Gastroesophageal sphincter (tissue), 4 donors: ENCODE measurements around the gene INAFM1. TPM values are rescaled to one million over a fixed set of nuclear protein-coding genes. Genes with fewer than 3 reads are reported as not detected.
"Not testable (repeated sequence)": the region's sequence is repeated elsewhere in the genome, so short reads cannot be mapped to it uniquely, and the experiment has no call there.

Source experiments
- ATAC-seq: fragments of 150-250 bp; one replicate; pipeline ENCODE4 v1.9.1; 2016; ENCODE audit warnings: mild to moderate bottlenecking, moderate library complexity
- H3K27ac ChIP-seq, 4 donors: fragments of 200-600 bp; sonication (generic) in 3 of 4; 1 replicate in 3 of 4; 2 replicates in 1 of 4; pipeline ENCODE4 v1.5.1; 2016 to 2019
- H3K27me3 ChIP-seq: fragments of 200-600 bp; sonication (generic); one replicate; pipeline ENCODE4 v1.5.1; 2019
- H3K36me3 ChIP-seq, 2 donors: fragments of 200-600 bp; sonication (generic); one replicate each; pipeline ENCODE4 v1.5.1; 2019; ENCODE audit warnings: control low read depth in 1 of 2
- H3K4me1 ChIP-seq, 3 donors: fragments of 200-600 bp; sonication (generic); 1 replicate in 2 of 3; 2 replicates in 1 of 3; pipeline ENCODE4 v1.5.1; 2016 to 2019; ENCODE audit warnings: control low read depth in 2 of 3
- H3K4me3 ChIP-seq, 2 donors: fragments of 200-600 bp; sonication (generic); one replicate each; pipeline ENCODE4 v1.5.1; 2019; ENCODE audit warnings: mild to moderate bottlenecking in 1 of 2, moderate library complexity in 1 of 2
- H3K9me3 ChIP-seq, 3 donors: fragments of 200-600 bp; sonication (generic); one replicate each; pipeline ENCODE4 v1.5.1; 2017 to 2019; ENCODE audit warnings: control low read depth in 2 of 3
- CTCF ChIP-seq, 4 experiments: fragments of 200-600 bp in 2 of 4; fragments of 450-650 bp in 2 of 4; sonication (generic) in 1 of 4; IDR thresholded peaks; one replicate each; pipeline ENCODE4 v1.5.1; 2017 to 2019; ENCODE audit warnings: antibody characterized with exemption in 4 of 4, mild to moderate bottlenecking in 2 of 4, moderate library complexity in 2 of 4
- EP300 ChIP-seq: sonication (generic); formaldehyde crosslinking; IDR thresholded peaks from one replicate; pipeline ENCODE4 v1.6.1; 2017; ENCODE audit warnings: antibody characterized with exemption, mild to moderate bottlenecking
- POLR2A ChIP-seq, 2 donors: fragments of 450-650 bp; IDR thresholded peaks; one replicate each; pipeline ENCODE4 v1.6.1; 2017; ENCODE audit warnings: antibody characterized with exemption in 2 of 2, mild to moderate bottlenecking in 2 of 2, moderate library complexity in 1 of 2
- POLR2AphosphoS5 ChIP-seq: sonication (generic); formaldehyde crosslinking; IDR thresholded peaks from one replicate; pipeline ENCODE4 v1.6.1; 2017; ENCODE audit warnings: antibody characterized with exemption
- WGBS, 2 donors: methylation state at CpG; one replicate each; pipeline ENCODE4 v1.1.5; 2018; ENCODE audit warnings: low coverage in 1 of 2; 5-methylcytosine and 5-hydroxymethylcytosine counted together
- total RNA-seq, 4 donors: library from RNA; depleted of rRNA; stranded (reverse); fragments of >200 nt; gene quantifications; one replicate each; pipeline ENCODE4 v1.1.0, GENCODE V29; 2016

The INAFM1 gene
- total RNA-seq, 4 donors from 2014 or later: 5.0 to 14.7 (median 11.7) TPM

- no peaks in the 10 kb centered on the region for H3K36me3 ChIP-seq
- peak; percentile 93 for ATAC-seq
- peak overlapping the region; percentile 71 to 89 (median 84) for H3K27ac ChIP-seq
- H3K4me1 ChIP-seq: peaks cover 0 to 63% (median 31%) of the 10 kb centered on the region in 3 donors
- 2 to 8% methylated on average over 5 to 15 of the region's 46 CpGs for WGBS, 2 donors
- TF ChIP-seq POLR2AphosphoS5: peak; percentile 81
- TF ChIP-seq CTCF (IDR thresholded peaks at IDR 0.05): peak in 3 of 4 experiments; percentile 99 to 100 (median 99)
- peak; percentile 27 to 33 for TF ChIP-seq POLR2A (IDR thresholded peaks at IDR 0.05)
- TF ChIP-seq EP300: no peak
- no peaks in the 10 kb centered on the region for H3K9me3 ChIP-seq
- H3K4me3 ChIP-seq: peak overlapping the region; percentile 20 to 46
- H3K27me3 ChIP-seq: no peaks in the 10 kb centered on the region
These were observed 30.7 kb upstream of the INAFM1 start for GRCh38 chr19:47243776-47244547.

GRCh38 chr19:47247308-47247990 lies 27.2 kb upstream of the INAFM1 start:
- peak in 3 of 4 experiments; percentile 91 to 93 (median 91) for TF ChIP-seq CTCF (IDR thresholded peaks at IDR 0.05)
- no peak for TF ChIP-seq POLR2AphosphoS5

GRCh38 chr19:47253016-47253415 lies 21.7 kb upstream of the INAFM1 start:
- H3K4me3 ChIP-seq, H3K27me3 ChIP-seq, H3K27ac ChIP-seq, H3K36me3 ChIP-seq, ATAC-seq, H3K9me3 ChIP-seq: not testable (repeated sequence)
- H3K4me1 ChIP-seq: peaks cover under 1 to 19% (median 3%) of the 10 kb centered on the region in 3 donors
- 75 to 77% methylated on average over 2 to 8 of the region's 8 CpGs for WGBS, 2 donors

More at GRCh38 chr19:47247308-47247990, 27.2 kb upstream of the INAFM1 start:
- no peak for ATAC-seq
- peak overlapping the region in 1 of 4 donors; percentile 4 for H3K27ac ChIP-seq
- no peaks in the 10 kb centered on the region for H3K9me3 ChIP-seq
- H3K36me3 ChIP-seq: no peaks in the 10 kb centered on the region
- 34 to 65% methylated on average over 10 to 18 of the region's 25 CpGs for WGBS, 2 donors
- H3K4me3 ChIP-seq: no peak overlapping the region
- no peaks in the 10 kb centered on the region for H3K27me3 ChIP-seq
- peaks cover 0 to 31% (median 10%) of the 10 kb centered on the region in 3 donors for H3K4me1 ChIP-seq

- Histone ChIP-seq H3K27me3 (no peaks in the 10 kb centered on the region), H3K4me3 (no peak overlapping the region), H3K4me1 (peaks cover 3 to 23% (median 7%) of the 10 kb centered on the region in 3 donors), H3K36me3 (peaks cover 0 to 3% of the 10 kb centered on the region in 2 donors), H3K9me3 (no peaks in the 10 kb centered on the region), H3K27ac (peak overlapping the region in 1 of 4 donors; percentile 9)
- TF ChIP-seq POLR2A (IDR thresholded peaks at IDR 0.05) (no peak), POLR2AphosphoS5 (no peak), CTCF (IDR thresholded peaks at IDR 0.05) (no peak), EP300 (no peak)
- no peak for ATAC-seq
- WGBS, 2 donors: 20 to 83% methylated on average over 2 of the region's 3 CpGs
These were observed 21.2 kb upstream of the INAFM1 start for GRCh38 chr19:47253467-47253881.

GRCh38 chr19:47253970-47254369 lies 20.7 kb upstream of the INAFM1 start:
- peaks cover 3 to 28% (median 12%) of the 10 kb centered on the region in 3 donors for H3K4me1 ChIP-seq
- ATAC-seq: no peak
- WGBS, 2 donors: 86 to 94% methylated on average over 3 to 4 of the region's 5 CpGs
- TF ChIP-seq POLR2AphosphoS5 (no peak), CTCF (IDR thresholded peaks at IDR 0.05) (no peak), POLR2A (IDR thresholded peaks at IDR 0.05) (no peak), EP300 (no peak)
- H3K4me3 ChIP-seq: no peak overlapping the region
- no peaks in the 10 kb centered on the region for H3K9me3 ChIP-seq
- H3K27ac ChIP-seq: peak overlapping the region in 1 of 4 donors; percentile 9
- H3K36me3 ChIP-seq: peaks cover 0 to 8% of the 10 kb centered on the region in 2 donors
- H3K27me3 ChIP-seq: no peaks in the 10 kb centered on the region
